Kidney epithelial cell (primary cell): ENCODE results near the gene EXT2. TPM values are rescaled to one million over a fixed set of nuclear protein-coding genes. Genes with fewer than 3 reads are reported as not detected.
A peak's percentile ranks its signal among the peaks of the same experiment; 100 is the strongest.

Experiments used
- DNase-seq: peaks from one replicate; pipeline ENCODE4 v3.0.0-alpha.2; 2010; ENCODE audit warnings: low read depth
- H3K27me3 ChIP-seq: 2 replicates; pipeline ENCODE4 v1.6.0; 2011; ENCODE audit warnings: low read length; ENCODE audit not compliant: control insufficient read depth, insufficient read depth
- H3K36me3 ChIP-seq: 2 replicates; pipeline ENCODE4 v1.5.1; 2011; ENCODE audit warnings: low read length; ENCODE audit not compliant: control insufficient read depth, insufficient read depth
- H3K4me3 ChIP-seq: 2 replicates; pipeline ENCODE4 v1.5.1; 2011; ENCODE audit warnings: low read depth, mild to moderate bottlenecking, control low read depth, low read length
- total RNA-seq: library from RNA; depleted of rRNA; stranded (reverse); fragments of >200 nt; gene quantifications from 2 replicates; pipeline ENCODE4 v1.2.3, GENCODE V29; 2015
- TF ChIP-seq, protein P1 (sequence below): IDR thresholded peaks from 2 replicates; pipeline ENCODE4 v1.5.1; 2011; ENCODE audit warnings: mild to moderate bottlenecking, moderate library complexity, low read length, control low read depth, inconsistent platforms; ENCODE audit not compliant: insufficient read depth, poor library complexity, severe bottlenecking

EXT2 gene
- total RNA-seq, 1 donor from 2014 or later, result 83.5 TPM

DNA sequence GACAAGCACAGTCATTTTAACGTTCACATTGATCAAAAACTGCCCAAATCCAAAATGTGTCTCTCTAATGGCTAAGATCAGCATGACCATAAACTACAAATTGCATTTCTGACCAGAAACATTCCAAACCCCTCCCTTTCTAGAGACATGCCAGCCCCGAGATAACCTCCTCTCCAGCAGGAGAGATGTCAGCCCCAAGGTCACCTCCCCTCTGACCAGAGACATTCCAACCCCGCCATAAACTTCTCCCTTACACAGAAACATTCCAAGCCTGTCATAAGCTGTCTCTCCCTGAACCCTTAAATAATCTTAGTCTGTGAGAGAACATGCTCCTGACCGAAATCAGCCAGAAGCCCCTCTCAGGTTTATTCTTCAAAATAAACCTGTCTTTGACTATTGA, 6.6 kb upstream of the EXT2 start:
- no peak for DNase-seq
- H3K4me3 ChIP-seq, result no peak overlapping the region
- H3K27me3 ChIP-seq, result peaks cover 2% of the 10 kb centered on the region
- no peaks in the 10 kb centered on the region for H3K36me3 ChIP-seq
- TF ChIP-seq, protein P1, sequence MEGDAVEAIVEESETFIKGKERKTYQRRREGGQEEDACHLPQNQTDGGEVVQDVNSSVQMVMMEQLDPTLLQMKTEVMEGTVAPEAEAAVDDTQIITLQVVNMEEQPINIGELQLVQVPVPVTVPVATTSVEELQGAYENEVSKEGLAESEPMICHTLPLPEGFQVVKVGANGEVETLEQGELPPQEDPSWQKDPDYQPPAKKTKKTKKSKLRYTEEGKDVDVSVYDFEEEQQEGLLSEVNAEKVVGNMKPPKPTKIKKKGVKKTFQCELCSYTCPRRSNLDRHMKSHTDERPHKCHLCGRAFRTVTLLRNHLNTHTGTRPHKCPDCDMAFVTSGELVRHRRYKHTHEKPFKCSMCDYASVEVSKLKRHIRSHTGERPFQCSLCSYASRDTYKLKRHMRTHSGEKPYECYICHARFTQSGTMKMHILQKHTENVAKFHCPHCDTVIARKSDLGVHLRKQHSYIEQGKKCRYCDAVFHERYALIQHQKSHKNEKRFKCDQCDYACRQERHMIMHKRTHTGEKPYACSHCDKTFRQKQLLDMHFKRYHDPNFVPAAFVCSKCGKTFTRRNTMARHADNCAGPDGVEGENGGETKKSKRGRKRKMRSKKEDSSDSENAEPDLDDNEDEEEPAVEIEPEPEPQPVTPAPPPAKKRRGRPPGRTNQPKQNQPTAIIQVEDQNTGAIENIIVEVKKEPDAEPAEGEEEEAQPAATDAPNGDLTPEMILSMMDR, result no peak

DNA sequence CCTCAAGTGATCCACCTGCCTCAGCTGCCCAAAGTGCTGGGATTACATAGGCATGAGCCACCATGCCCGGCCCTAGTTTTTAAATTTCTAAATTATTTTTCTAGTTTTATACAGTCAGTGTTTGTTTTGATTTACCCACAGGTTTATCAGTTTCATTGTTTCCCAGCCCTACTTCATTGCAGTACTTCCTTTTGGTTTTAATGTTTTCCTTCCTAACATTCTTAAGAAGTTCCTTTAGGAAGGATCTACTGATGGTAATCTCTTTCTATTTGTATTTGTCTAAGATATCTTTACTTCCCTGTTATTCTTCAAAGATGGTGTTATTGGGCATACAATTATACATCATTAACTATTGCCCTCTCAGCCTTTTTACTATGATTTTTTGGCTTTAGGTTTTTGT, 4.9 kb upstream of the EXT2 start:
- no peak for DNase-seq
- peaks cover 2% of the 10 kb centered on the region for H3K27me3 ChIP-seq
- TF ChIP-seq, protein P1, result no peak
- H3K36me3 ChIP-seq, result no peaks in the 10 kb centered on the region
- no peak overlapping the region for H3K4me3 ChIP-seq

DNA sequence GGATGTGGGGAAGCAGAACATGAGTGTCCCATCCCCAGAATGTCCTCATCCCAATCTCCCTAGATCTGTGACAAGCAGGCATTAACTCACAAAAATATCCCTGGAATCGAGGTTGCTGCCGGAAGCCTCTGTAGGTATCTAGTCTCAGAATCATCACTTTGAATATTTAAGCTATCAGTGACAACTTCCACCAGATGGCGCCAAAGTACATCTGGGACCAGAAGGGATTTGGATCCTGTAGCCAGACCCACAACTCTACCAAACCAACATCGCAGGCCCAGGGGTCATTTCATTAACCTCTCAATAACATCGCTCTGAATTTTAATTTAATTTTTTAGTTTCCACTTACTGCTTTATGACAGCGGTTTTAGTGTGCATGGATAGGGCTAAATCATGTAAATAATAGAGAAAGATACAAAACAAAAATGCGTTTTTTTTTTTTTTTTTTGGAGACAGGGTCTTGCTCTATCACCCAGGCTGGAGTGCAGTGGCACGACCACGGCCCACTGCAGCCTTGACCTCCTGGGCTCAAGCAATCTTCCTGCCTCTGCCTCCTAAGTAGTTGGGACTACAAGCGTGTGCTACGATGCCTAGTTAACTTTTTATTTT, 1.1 kb upstream of the EXT2 start:
- TF ChIP-seq, protein P1, result peak; percentile 76
- Histone ChIP-seq H3K27me3 (peaks cover 2% of the 10 kb centered on the region), H3K36me3 (no peaks in the 10 kb centered on the region), H3K4me3 (no peak overlapping the region)
- DNase-seq, result peak; percentile 21

DNA sequence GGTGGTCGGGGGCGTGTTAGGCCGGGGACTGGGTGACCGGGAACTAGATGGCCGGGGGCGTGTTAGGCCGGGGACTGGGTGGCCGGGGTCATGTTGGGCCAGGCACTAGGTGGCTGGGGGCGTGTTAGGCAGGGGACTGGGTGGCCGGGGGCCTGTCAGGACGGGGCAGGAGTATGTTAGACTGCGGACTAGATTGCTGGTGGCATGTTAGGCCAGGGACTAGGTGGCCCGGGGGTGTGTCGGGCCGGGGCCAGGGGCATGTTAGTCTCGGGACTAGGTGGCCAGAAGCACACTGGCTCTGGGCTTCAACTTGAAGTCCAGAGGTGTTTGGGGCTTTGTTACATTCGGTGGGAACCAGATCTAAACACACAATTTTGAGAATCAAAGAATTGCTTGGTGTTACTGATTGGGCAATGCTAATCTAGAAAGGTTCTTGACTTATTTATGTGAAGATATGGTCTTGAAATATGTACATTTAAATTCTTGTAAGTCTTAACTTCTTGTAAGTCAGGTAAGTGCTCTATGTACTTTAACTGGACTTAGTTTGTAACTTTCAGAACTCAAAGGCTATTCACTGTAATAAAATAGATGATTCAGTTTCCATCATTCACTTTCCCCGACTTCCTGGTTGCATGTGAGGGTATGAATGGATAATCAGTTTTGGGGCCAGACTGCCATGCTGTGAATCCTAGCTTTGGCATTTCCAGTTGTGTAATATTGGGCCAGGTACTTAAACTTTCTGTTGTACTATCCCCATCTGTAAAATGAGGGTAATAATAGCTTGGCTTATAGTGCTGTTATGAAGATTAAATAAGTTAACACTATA, 1.1 kb downstream of the EXT2 start:
- TF ChIP-seq, protein P1, result no peak
- H3K27me3 ChIP-seq, result peaks cover 2% of the 10 kb centered on the region
- DNase-seq, result no peak
- no peaks in the 10 kb centered on the region for H3K36me3 ChIP-seq
- H3K4me3 ChIP-seq, result peak overlapping the region; percentile 71

DNA sequence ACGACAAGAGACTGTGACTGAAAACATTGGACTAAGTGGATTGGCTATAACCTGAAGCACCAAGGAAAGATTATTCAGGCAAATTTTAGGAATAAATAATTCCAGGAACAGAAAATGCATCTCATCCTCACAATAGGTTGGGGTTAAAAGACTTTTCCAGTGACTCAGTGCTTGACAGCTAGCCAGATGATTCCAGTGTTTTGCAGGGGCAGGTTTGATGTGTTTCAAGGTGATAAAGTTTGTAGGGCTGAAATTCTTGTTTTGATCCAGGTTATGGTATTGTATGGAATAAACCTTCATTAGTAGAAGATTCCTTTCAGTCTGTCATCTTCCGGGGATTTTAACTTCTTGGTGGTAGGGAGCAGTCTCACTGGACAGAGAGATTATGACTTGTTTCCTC, 2.3 kb downstream of the EXT2 start:
- Histone ChIP-seq H3K36me3 (no peaks in the 10 kb centered on the region), H3K27me3 (peaks cover 1% of the 10 kb centered on the region), H3K4me3 (no peak overlapping the region)
- TF ChIP-seq, protein P1, result no peak
- no peak for DNase-seq
